ENCODE data around the gene SLC6A20. TPM values are rescaled to one million over a fixed set of nuclear protein-coding genes. Genes with fewer than 3 reads are reported as not detected.

The SLC6A20 gene
- total RNA-seq, 1 experiment from 2014 or later, result not detected

GRCh38 chr3:45774581-45775521, 21.5 kb downstream of the SLC6A20 start:
- Mint-ChIP-seq H3K36me3 (ENCODE audit: insufficient read depth, unreplicated experiment) (no peaks in the 10 kb centered on the region), H3K4me1 (ENCODE audit: insufficient read depth, unreplicated experiment) (no peaks in the 10 kb centered on the region), H3K4me3 (ENCODE audit: unreplicated experiment) (no peak overlapping the region), H3K9me3 (ENCODE audit: unreplicated experiment) (no peaks in the 10 kb centered on the region), H3K27me3 (ENCODE audit: insufficient read depth, unreplicated experiment) (peaks cover 65% of the 10 kb centered on the region), H3K27ac (ENCODE audit: low read depth, unreplicated experiment) (no peak overlapping the region)
- BruUV-seq (replicated peaks), result no TSS peak
- no peak for TF ChIP-seq CTCF (IDR thresholded peaks at IDR 0.05; ENCODE audit: unreplicated experiment)
- POLR2A ChIA-PET, result interaction anchor here (0.5 to 1.1 kb wide), 4 partner anchors 26 to 108 kb away, joined by 3 to 5 read pairs (median 3); no protein-coding TSS in a partner anchor
- DNase-seq (ENCODE audit: unreplicated experiment), result no peak
- CTCF ChIA-PET, result interaction anchor here (0.6 to 3.3 kb wide), 4 partner anchors 13 to 303 kb away, joined by 3 to 20 read pairs (median 6); no protein-coding TSS in a partner anchor
- intact Hi-C loops (cut with micrococcal nuclease), result no loop called here

- H3K4me3 Mint-ChIP-seq (ENCODE audit: unreplicated experiment), result no peak overlapping the region
- TF ChIP-seq CTCF (IDR thresholded peaks at IDR 0.05; ENCODE audit: unreplicated experiment), result no peak
- H3K9me3 Mint-ChIP-seq (ENCODE audit: unreplicated experiment), result no peaks in the 10 kb centered on the region
- BruUV-seq (replicated peaks), result no TSS peak
- no peaks in the 10 kb centered on the region for H3K4me1 Mint-ChIP-seq (ENCODE audit: insufficient read depth, unreplicated experiment)
- H3K27me3 Mint-ChIP-seq (ENCODE audit: insufficient read depth, unreplicated experiment), result peaks cover 75% of the 10 kb centered on the region
- POLR2A ChIA-PET, result no interaction called here
- intact Hi-C loops (cut with micrococcal nuclease), result no loop called here
- no peak for DNase-seq (ENCODE audit: unreplicated experiment)
- H3K36me3 Mint-ChIP-seq (ENCODE audit: insufficient read depth, unreplicated experiment), result no peaks in the 10 kb centered on the region
- CTCF ChIA-PET, result interaction anchor here (0.6 to 3.3 kb wide), 3 partner anchors 12 to 157 kb away, joined by 3 to 20 read pairs (median 9); no protein-coding TSS in a partner anchor
- no peak overlapping the region for H3K27ac Mint-ChIP-seq (ENCODE audit: low read depth, unreplicated experiment)
Measured at GRCh38 chr3:45773714-45774449, 22.5 kb downstream of the SLC6A20 start.

GRCh38 chr3:45773072-45773471, 23.3 kb downstream of the SLC6A20 start:
- intact Hi-C loops (cut with micrococcal nuclease), result no loop called here
- no peaks in the 10 kb centered on the region for H3K9me3 Mint-ChIP-seq (ENCODE audit: unreplicated experiment)
- no peaks in the 10 kb centered on the region for H3K4me1 Mint-ChIP-seq (ENCODE audit: insufficient read depth, unreplicated experiment)
- no peak overlapping the region for H3K27ac Mint-ChIP-seq (ENCODE audit: low read depth, unreplicated experiment)
- no peak overlapping the region for H3K4me3 Mint-ChIP-seq (ENCODE audit: unreplicated experiment)
- no TSS peak for BruUV-seq (replicated peaks)
- H3K27me3 Mint-ChIP-seq (ENCODE audit: insufficient read depth, unreplicated experiment), result peaks cover 83% of the 10 kb centered on the region
- CTCF ChIA-PET, result interaction anchor here (0.9 kb wide), 1 partner anchor 10 kb away, joined by 3 read pairs; no protein-coding TSS in a partner anchor
- POLR2A ChIA-PET, result interaction anchor here (0.6 kb wide), 1 partner anchor 222 kb away, joined by 4 read pairs; no protein-coding TSS in a partner anchor
- no peaks in the 10 kb centered on the region for H3K36me3 Mint-ChIP-seq (ENCODE audit: insufficient read depth, unreplicated experiment)
- TF ChIP-seq CTCF (IDR thresholded peaks at IDR 0.05; ENCODE audit: unreplicated experiment), result no peak
- DNase-seq (ENCODE audit: unreplicated experiment), result no peak

Data from MCF 10A (cell line).